Measurements from ENCODE around the gene SLC9A7. TPM values are rescaled to one million over a fixed set of nuclear protein-coding genes. Genes with fewer than 3 reads are reported as not detected.

Gene SLC9A7
- total and polyA plus RNA-seq, 3 donors from 2014 or later = 2.6 to 8.1 (median 7.4) TPM

DNA sequence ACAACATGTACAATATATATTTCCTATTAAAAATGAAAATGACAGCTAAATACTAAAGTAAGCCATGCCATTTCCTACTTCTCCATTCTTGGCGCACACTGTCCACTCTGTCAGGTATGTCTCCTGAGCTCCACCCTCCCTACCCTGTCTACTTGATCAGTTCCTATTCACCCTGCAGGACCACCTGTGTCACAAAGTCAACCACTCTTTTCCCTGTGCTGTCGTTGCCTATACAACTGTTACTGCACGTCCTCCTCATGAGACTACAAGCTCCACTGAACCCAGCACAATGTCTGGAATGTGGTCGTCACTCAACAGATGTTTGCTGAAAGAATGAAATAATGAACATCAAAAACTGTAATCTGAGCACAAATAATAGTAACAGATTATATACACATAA is 54.9 kb downstream of the SLC9A7 start:
- intact Hi-C loops (cut with DNase I; ENCODE audit: low total_unique reads) = no loop called here
- no peak overlapping the region for H3K27ac ChIP-seq
- no peaks in the 10 kb centered on the region for H3K9me3 ChIP-seq
- no peaks in the 10 kb centered on the region for H3K27me3 ChIP-seq
- TF ChIP-seq, protein P1, sequence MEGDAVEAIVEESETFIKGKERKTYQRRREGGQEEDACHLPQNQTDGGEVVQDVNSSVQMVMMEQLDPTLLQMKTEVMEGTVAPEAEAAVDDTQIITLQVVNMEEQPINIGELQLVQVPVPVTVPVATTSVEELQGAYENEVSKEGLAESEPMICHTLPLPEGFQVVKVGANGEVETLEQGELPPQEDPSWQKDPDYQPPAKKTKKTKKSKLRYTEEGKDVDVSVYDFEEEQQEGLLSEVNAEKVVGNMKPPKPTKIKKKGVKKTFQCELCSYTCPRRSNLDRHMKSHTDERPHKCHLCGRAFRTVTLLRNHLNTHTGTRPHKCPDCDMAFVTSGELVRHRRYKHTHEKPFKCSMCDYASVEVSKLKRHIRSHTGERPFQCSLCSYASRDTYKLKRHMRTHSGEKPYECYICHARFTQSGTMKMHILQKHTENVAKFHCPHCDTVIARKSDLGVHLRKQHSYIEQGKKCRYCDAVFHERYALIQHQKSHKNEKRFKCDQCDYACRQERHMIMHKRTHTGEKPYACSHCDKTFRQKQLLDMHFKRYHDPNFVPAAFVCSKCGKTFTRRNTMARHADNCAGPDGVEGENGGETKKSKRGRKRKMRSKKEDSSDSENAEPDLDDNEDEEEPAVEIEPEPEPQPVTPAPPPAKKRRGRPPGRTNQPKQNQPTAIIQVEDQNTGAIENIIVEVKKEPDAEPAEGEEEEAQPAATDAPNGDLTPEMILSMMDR (IDR thresholded peaks at IDR 0.05) = no peak
- TF ChIP-seq POLR2A (IDR thresholded peaks at IDR 0.05) = no peak
- H3K4me3 ChIP-seq = no peak overlapping the region
- WGBS, 2 donors = 66 to 89% methylated on average over 4 of the region's 4 CpGs
- H3K4me1 ChIP-seq = no peaks in the 10 kb centered on the region
- DNase-seq = no peak
- no peaks in the 10 kb centered on the region for H3K36me3 ChIP-seq (ENCODE audit: low read depth, missing control alignments)

DNA sequence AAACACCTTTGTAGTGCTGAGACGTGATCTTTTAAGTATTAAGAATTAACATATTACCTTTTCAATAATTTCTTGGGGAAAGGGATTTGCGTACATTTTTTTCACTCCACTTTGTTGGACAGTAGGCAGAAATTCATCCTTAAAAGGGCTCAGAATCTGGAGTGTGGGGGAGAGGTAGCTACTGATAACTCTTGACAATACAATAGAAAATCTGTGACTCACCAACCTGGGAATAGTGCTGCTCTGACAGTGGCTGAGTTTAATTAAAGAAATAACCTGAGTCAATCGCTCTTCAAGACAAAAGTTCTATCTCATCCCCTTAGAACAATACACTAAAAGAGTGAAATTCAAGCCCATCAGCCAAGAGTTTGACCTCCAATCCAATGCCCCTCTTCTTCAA is 60.2 kb downstream of the SLC9A7 start:
- Histone ChIP-seq H3K9me3 (no peaks in the 10 kb centered on the region), H3K4me1 (no peaks in the 10 kb centered on the region), H3K4me3 (no peak overlapping the region), H3K27ac (no peak overlapping the region), H3K36me3 (ENCODE audit: low read depth, missing control alignments) (no peaks in the 10 kb centered on the region), H3K27me3 (no peaks in the 10 kb centered on the region)
- no peak for DNase-seq
- intact Hi-C loops (cut with DNase I; ENCODE audit: low total_unique reads) = no loop called here
- TF ChIP-seq POLR2A (IDR thresholded peaks at IDR 0.05) = no peak
- TF ChIP-seq, protein P1 (IDR thresholded peaks at IDR 0.05) = no peak
- WGBS, 2 donors = 91% methylated on average over 3 of the region's 3 CpGs

DNA sequence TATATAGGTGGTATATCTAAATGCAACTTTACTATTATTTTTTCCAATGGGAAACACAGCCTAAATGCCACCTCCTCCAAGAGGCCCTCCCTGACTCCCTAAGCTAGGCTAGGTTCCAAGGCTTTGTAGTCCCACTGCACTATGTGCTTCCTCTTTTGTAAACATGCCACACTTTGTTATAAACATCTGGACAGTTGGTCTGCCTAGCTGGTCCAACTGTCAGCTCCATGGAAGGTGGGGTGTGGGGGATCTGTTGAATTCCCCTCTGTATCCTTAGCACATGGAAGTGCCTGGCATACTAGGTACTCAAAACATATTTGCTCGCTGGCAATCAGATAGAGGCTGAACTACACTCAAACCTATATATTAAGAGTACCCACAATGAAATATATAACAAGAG is 63.4 kb downstream of the SLC9A7 start:
- no peak for TF ChIP-seq POLR2A (IDR thresholded peaks at IDR 0.05)
- TF ChIP-seq, protein P1 (IDR thresholded peaks at IDR 0.05) = no peak
- Histone ChIP-seq H3K9me3 (no peaks in the 10 kb centered on the region), H3K27ac (no peak overlapping the region), H3K4me1 (no peaks in the 10 kb centered on the region), H3K36me3 (ENCODE audit: low read depth, missing control alignments) (no peaks in the 10 kb centered on the region), H3K27me3 (no peaks in the 10 kb centered on the region), H3K4me3 (no peak overlapping the region)
- intact Hi-C loops (cut with DNase I; ENCODE audit: low total_unique reads) = no loop called here
- 84 to 100% methylated on average over 1 of the region's 1 CpG for WGBS, 2 donors
- DNase-seq = no peak

DNA sequence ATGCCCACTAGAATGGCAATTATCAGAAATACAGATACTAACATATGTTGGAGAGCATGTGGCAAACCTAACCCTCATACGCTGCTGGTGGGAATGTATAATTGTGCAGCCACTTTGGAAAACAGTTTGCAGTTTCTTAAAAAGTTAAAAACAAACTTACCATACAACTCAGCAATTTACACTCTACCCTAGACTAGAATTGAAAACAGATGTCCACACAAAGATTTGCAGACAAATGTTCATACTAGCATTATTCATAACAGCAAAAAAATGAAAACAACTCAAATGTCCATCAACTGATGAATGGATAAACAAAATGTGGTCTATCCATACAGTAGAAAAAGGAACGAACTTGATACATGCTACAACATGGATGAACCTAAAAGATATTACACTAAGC is 64.4 kb downstream of the SLC9A7 start:
- intact Hi-C loops (cut with DNase I; ENCODE audit: low total_unique reads) = no loop called here
- H3K36me3 ChIP-seq (ENCODE audit: low read depth, missing control alignments) = no peaks in the 10 kb centered on the region
- DNase-seq = no peak
- H3K9me3 ChIP-seq = no peaks in the 10 kb centered on the region
- no peaks in the 10 kb centered on the region for H3K27me3 ChIP-seq
- no peak overlapping the region for H3K27ac ChIP-seq
- 88 to 94% methylated on average over 1 to 2 of the region's 2 CpGs for WGBS, 2 donors
- H3K4me3 ChIP-seq = no peak overlapping the region
- no peaks in the 10 kb centered on the region for H3K4me1 ChIP-seq
- TF ChIP-seq POLR2A (IDR thresholded peaks at IDR 0.05) = no peak
- TF ChIP-seq, protein P1 (IDR thresholded peaks at IDR 0.05) = no peak

DNA sequence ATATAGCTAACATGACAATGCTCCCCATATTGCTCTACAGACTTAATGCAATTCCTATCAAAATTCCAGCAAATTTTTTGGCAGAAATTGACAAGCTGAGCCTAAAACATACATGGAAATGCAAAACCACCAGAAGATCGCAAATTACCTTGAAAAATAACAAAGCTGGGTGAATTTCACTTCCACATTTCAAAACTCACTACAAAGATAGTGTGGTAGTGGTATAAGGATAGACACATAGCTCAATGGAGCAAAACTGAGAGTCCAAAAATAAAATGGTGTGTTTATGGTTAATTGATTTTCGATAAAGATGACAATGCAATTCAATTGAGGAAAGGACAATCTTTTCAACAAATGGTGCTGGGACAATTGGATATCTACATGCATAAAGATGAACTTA is 65.8 kb downstream of the SLC9A7 start:
- WGBS, 2 donors = 79 to 96% methylated on average over 2 of the region's 2 CpGs
- Histone ChIP-seq H3K27ac (no peak overlapping the region), H3K36me3 (ENCODE audit: low read depth, missing control alignments) (no peaks in the 10 kb centered on the region), H3K4me1 (no peaks in the 10 kb centered on the region), H3K9me3 (no peaks in the 10 kb centered on the region), H3K27me3 (no peaks in the 10 kb centered on the region), H3K4me3 (no peak overlapping the region)
- no peak for DNase-seq
- no peak for TF ChIP-seq POLR2A (IDR thresholded peaks at IDR 0.05)
- TF ChIP-seq, protein P1 (IDR thresholded peaks at IDR 0.05) = no peak
- intact Hi-C loops (cut with DNase I; ENCODE audit: low total_unique reads) = no loop called here
